Thoracic aorta (tissue), 2 donors: ENCODE measurements around the gene UTP3. TPM values are rescaled to one million over a fixed set of nuclear protein-coding genes. Genes with fewer than 3 reads are reported as not detected.
"Not testable (repeated sequence)": the region's sequence is repeated elsewhere in the genome, so short reads cannot be mapped to it uniquely, and the experiment has no call there.

Source experiments
- ATAC-seq: fragments of 150-250 bp; one replicate; pipeline ENCODE4 v1.8.0; 2017; ENCODE audit warnings: low read depth; ENCODE audit not compliant: insufficient number of reproducible peaks, low FRiP score
- DNase-seq: peaks from one replicate; pipeline ENCODE4 v3.0.0-alpha.2; 2020; ENCODE audit warnings: low spot score
- H3K27ac ChIP-seq, 2 donors: fragments of 200-600 bp; sonication (generic); 1 replicate in 1 of 2; 2 replicates in 1 of 2; pipeline ENCODE4 v1.5.1; 2016; ENCODE audit warnings: mild to moderate bottlenecking in 2 of 2, moderate library complexity in 2 of 2
- H3K27me3 ChIP-seq: fragments of 200-600 bp; sonication (generic); replicated peaks from 2 replicates; pipeline ENCODE4 v1.6.0; 2016; ENCODE audit warnings: mild to moderate bottlenecking; ENCODE audit not compliant: insufficient read depth
- H3K36me3 ChIP-seq: fragments of 200-600 bp; sonication (generic); one replicate; pipeline ENCODE4 v1.5.1; 2016
- H3K4me1 ChIP-seq, 2 donors: fragments of 200-600 bp; sonication (generic); 1 replicate in 1 of 2; 2 replicates in 1 of 2; pipeline versions ENCODE4 v1.5.1 to v1.6.0; 2016; ENCODE audit warnings: low read depth in 2 of 2, mild to moderate bottlenecking in 1 of 2; ENCODE audit not compliant: control insufficient read depth in 1 of 2
- H3K4me3 ChIP-seq: fragments of 200-600 bp; sonication (generic); 2 replicates; pipeline ENCODE4 v1.5.1; 2016; ENCODE audit warnings: mild to moderate bottlenecking
- H3K9me3 ChIP-seq: fragments of 200-600 bp; sonication (generic); 2 replicates; pipeline ENCODE4 v1.5.1; 2016
- total RNA-seq, 2 donors: library from RNA; depleted of rRNA; stranded (reverse); fragments of >200 nt; gene quantifications; one replicate each; pipeline versions ENCODE4 v1.1.0 to v1.2.3, GENCODE V29; 2016
- TF ChIP-seq, protein P1 (sequence below): fragments of 200-600 bp; sonication (generic); IDR thresholded peaks from one replicate; pipeline ENCODE4 v1.5.1; 2019; ENCODE audit warnings: antibody characterized with exemption

Gene UTP3, protein sequence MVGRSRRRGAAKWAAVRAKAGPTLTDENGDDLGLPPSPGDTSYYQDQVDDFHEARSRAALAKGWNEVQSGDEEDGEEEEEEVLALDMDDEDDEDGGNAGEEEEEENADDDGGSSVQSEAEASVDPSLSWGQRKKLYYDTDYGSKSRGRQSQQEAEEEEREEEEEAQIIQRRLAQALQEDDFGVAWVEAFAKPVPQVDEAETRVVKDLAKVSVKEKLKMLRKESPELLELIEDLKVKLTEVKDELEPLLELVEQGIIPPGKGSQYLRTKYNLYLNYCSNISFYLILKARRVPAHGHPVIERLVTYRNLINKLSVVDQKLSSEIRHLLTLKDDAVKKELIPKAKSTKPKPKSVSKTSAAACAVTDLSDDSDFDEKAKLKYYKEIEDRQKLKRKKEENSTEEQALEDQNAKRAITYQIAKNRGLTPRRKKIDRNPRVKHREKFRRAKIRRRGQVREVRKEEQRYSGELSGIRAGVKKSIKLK
- total RNA-seq = 10 to 100 TPM; 15.2 to 32.6 TPM

DNA sequence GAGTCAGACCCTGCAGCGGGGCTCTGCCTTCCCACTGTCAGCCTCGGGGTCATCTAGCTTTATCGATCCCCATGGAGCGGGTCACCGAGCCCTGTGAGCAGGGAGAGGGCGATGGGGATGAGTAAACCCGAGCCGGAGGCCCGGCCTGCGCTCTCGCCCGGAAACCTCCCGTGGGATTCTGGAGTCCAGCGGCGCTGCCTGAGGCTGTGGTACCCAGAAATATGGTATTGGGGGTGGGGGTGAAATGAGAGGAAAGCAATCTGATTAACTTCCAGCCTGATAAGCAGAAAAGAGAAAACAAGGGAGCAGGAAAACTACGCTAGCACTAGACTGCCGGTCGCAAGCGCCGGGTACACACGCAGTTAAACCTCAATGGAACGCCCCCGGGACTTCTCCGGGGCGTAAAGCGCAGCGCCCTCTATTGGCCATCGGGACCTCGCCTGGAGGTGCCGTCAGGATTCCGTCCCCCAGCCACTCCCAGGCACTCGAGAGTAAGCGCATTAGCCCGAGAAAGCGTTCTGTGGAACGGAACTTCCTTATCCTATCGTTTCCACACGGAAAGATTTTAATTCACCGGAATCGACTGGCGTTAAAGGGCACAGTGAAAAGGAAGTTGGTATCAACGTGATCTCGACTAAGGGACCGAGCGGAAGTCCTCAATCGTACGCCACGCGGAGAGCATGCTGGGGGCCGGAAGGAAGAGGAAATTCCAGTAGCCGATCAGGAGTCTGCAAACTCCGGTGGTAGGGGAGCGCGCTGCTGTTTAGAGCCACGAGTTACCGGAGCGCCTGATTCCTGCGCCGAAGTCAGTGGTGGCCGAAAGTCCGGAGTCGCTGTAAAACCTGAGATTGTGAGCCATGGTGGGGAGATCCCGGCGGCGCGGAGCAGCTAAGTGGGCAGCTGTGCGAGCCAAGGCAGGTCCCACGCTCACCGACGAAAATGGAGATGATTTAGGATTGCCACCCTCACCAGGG, at the start of gene UTP3:
TSS of gene UTP3 (plus strand) at position 712 of the 974 bp plus-strand sequence. CDS start at position 858, 146 bp downstream.
- H3K27ac ChIP-seq = peak within 1 kb of the TSS; percentile 98 to 99
- DNase-seq = peak; percentile 80
- H3K4me1 ChIP-seq = peaks cover 9 to 34% of the 10 kb centered on the region in 2 donors
- H3K36me3 ChIP-seq = no peaks in the 10 kb centered on the region
- TF ChIP-seq, protein P1, sequence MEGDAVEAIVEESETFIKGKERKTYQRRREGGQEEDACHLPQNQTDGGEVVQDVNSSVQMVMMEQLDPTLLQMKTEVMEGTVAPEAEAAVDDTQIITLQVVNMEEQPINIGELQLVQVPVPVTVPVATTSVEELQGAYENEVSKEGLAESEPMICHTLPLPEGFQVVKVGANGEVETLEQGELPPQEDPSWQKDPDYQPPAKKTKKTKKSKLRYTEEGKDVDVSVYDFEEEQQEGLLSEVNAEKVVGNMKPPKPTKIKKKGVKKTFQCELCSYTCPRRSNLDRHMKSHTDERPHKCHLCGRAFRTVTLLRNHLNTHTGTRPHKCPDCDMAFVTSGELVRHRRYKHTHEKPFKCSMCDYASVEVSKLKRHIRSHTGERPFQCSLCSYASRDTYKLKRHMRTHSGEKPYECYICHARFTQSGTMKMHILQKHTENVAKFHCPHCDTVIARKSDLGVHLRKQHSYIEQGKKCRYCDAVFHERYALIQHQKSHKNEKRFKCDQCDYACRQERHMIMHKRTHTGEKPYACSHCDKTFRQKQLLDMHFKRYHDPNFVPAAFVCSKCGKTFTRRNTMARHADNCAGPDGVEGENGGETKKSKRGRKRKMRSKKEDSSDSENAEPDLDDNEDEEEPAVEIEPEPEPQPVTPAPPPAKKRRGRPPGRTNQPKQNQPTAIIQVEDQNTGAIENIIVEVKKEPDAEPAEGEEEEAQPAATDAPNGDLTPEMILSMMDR = peak; percentile 89
- ATAC-seq = peak; percentile 97
- H3K9me3 ChIP-seq = no peaks in the 10 kb centered on the region
- no peaks in the 10 kb centered on the region for H3K27me3 ChIP-seq
- H3K4me3 ChIP-seq = peak within 1 kb of the TSS; percentile 94

DNA sequence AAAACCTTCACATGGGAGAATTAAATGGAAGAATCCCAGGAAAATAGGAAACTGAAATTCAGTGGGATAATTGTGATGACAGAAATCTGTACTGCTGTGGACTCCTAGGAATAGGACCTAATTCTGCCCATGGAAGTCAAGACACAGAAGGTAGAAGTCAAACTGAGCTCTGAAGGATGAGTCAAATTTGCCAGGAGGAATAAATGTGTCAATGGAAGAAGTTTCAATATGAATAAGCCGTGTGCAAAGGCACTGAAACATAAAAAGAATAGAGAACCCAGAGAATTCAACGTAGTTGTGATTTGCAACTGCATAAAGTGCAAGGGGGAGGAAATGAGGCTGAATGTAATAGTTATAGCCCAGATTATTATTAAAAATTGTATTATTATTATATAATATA, 48.1 kb upstream of the UTP3 start:
- no peak for DNase-seq
- no peak for ATAC-seq
- H3K4me3 ChIP-seq = no peak overlapping the region
- TF ChIP-seq, protein P1 = no peak
- no peaks in the 10 kb centered on the region for H3K9me3 ChIP-seq
- peaks cover 5 to 19% of the 10 kb centered on the region in 2 donors for H3K4me1 ChIP-seq
- H3K36me3 ChIP-seq = no peaks in the 10 kb centered on the region
- H3K27ac ChIP-seq = no peak overlapping the region
- H3K27me3 ChIP-seq = no peaks in the 10 kb centered on the region

DNA sequence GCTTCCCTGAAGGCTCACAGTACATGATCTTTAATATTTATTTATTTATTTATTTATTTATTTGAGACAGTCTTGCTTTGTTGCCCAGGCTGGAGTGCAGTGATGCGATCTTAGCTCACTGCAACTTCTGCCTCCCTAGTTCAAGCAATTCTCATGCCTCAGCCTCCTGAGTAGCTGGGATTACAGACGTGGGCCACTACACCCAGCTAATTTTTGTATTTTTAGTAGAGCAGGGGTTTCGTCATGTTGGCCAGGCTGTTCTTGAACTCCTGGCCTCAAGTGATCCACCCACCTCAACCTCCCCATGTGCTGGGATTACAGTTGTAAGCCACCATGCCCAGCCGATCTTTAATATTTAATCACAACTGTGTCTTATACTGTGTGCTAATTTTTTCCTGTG, 37.6 kb upstream of the UTP3 start:
- not testable (repeated sequence) for H3K27ac ChIP-seq, H3K9me3 ChIP-seq, H3K27me3 ChIP-seq, H3K4me1 ChIP-seq, H3K36me3 ChIP-seq, DNase-seq, H3K4me3 ChIP-seq, ATAC-seq

DNA sequence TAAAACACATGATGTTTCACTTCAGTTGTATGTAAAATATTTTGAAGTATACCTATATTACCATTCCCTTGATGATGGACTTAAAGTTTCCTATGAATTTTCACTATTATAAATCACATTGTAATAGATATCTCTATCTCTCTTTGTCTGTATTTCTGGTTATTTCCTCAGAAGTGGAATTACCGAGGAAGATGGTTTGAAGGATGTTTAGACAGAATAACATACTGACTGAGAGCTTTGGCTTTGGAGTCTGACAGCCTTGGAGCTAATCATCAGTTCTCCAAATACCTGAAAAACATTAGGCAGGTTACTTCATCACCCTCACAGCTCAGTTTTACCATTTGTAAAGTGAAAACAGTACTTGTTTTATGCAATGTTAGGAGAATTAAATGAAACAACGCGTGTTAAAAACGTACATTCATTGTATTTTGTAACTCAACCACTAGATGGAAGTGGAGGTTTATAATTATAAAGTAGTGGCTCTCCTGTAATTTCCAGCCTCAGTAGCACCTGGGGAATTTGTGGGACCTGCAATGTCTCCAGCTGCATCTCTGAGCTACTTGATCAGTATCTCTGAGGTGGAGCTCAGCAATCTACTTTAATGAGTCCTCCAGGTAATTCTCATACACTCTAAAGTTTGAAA, 36.3 kb upstream of the UTP3 start:
- H3K27me3 ChIP-seq = no peaks in the 10 kb centered on the region
- TF ChIP-seq, protein P1 = peak; percentile 55
- no peaks in the 10 kb centered on the region for H3K9me3 ChIP-seq
- ATAC-seq (no peak), DNase-seq (no peak)
- H3K4me3 ChIP-seq = peak overlapping the region; percentile 36
- no peak overlapping the region for H3K27ac ChIP-seq
- H3K36me3 ChIP-seq = no peaks in the 10 kb centered on the region
- no peaks in the 10 kb centered on the region for H3K4me1 ChIP-seq

DNA sequence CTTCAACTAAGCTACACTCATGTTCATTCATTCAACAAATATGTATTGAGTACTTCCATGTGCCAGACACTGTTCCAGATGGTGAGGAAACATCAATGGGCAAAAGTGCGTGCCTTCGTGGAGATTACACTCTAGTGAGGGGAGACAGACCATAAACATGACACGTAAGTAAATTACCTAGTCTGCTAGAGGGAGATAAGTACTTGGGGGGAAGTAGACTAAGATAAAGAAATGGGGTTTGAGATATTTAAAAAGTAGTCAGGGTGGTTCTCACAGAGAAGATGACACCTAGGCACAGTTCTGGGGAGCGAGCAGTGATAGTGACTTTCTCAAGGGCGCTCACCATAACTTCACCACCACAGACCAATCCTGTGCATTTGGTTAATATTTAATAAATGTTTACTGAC, 33.7 kb upstream of the UTP3 start:
- Histone ChIP-seq H3K4me1 (no peaks in the 10 kb centered on the region), H3K27ac (no peak overlapping the region), H3K27me3 (no peaks in the 10 kb centered on the region), H3K36me3 (no peaks in the 10 kb centered on the region), H3K9me3 (no peaks in the 10 kb centered on the region), H3K4me3 (no peak overlapping the region)
- DNase-seq (no peak), ATAC-seq (no peak)
- TF ChIP-seq, protein P1 = no peak
